ENCODE results near the gene SPAG16.

The SPAG16 gene

DNA sequence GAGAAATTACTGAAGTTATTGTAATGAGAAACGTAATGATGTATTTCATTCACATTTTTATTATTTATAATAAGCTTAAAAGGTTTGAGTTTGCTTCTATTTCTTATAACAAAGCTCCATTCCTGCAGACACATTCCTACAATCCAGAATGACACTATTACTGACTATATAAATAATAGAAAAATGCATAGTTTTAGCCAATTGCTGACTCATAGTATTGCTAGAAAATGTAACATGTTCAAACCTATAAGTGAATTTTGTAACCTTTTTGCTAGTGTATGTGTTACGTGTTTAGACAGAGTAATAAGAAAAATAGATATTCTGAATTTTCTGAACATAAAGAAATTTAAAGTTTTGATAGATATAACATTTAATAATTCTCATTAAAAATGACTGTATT lies 1117.3 kb downstream of the SPAG16 start:
- H3K4me3 ChIP-seq (ENCODE audit: low read depth, low read length): no peak overlapping the region
- no peak for DNase-seq (ENCODE audit: low read depth)
- TF ChIP-seq, protein P1, sequence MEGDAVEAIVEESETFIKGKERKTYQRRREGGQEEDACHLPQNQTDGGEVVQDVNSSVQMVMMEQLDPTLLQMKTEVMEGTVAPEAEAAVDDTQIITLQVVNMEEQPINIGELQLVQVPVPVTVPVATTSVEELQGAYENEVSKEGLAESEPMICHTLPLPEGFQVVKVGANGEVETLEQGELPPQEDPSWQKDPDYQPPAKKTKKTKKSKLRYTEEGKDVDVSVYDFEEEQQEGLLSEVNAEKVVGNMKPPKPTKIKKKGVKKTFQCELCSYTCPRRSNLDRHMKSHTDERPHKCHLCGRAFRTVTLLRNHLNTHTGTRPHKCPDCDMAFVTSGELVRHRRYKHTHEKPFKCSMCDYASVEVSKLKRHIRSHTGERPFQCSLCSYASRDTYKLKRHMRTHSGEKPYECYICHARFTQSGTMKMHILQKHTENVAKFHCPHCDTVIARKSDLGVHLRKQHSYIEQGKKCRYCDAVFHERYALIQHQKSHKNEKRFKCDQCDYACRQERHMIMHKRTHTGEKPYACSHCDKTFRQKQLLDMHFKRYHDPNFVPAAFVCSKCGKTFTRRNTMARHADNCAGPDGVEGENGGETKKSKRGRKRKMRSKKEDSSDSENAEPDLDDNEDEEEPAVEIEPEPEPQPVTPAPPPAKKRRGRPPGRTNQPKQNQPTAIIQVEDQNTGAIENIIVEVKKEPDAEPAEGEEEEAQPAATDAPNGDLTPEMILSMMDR (IDR thresholded peaks at IDR 0.05; ENCODE audit: low read depth, low read length, missing control alignments): no peak
- in situ Hi-C loops (cut with HindIII; ENCODE audit: low sequenced_read_pairs): no loop called here

DNA sequence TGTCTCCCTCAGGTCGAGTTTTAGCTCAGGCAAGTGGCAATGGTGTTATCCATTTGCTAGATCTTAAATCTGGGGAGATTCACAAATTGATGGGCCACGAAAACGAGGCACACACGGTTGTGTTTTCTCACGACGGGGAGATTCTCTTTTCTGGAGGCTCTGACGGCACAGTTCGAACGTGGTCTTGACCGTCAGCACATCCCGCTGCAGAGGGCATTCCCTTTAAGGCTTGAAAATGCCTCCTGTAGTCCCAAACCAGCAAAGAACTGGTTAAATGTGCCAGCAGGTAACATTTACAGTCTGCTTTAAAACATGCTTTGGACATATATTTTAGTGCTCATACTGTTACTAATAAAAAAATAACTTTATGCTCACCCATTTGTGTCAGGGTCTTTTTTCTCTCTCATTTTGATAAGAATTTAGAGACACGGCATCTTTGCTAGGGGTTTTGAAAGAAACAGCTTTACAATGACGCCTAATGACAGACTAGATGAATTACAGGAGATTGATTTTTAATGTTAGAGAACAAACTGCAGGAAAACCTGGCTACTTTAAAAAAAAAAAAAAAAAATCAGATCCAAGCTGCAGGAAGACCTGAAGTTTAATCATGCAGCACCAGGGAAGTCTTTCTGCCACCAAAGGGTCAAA lies 1126.0 kb downstream of the SPAG16 start:
- no peak overlapping the region for H3K4me3 ChIP-seq (ENCODE audit: low read depth, low read length)
- in situ Hi-C loops (cut with HindIII; ENCODE audit: low sequenced_read_pairs): no loop called here
- no peak for DNase-seq (ENCODE audit: low read depth)
- TF ChIP-seq, protein P1 (IDR thresholded peaks at IDR 0.05; ENCODE audit: low read depth, low read length, missing control alignments): no peak

DNA sequence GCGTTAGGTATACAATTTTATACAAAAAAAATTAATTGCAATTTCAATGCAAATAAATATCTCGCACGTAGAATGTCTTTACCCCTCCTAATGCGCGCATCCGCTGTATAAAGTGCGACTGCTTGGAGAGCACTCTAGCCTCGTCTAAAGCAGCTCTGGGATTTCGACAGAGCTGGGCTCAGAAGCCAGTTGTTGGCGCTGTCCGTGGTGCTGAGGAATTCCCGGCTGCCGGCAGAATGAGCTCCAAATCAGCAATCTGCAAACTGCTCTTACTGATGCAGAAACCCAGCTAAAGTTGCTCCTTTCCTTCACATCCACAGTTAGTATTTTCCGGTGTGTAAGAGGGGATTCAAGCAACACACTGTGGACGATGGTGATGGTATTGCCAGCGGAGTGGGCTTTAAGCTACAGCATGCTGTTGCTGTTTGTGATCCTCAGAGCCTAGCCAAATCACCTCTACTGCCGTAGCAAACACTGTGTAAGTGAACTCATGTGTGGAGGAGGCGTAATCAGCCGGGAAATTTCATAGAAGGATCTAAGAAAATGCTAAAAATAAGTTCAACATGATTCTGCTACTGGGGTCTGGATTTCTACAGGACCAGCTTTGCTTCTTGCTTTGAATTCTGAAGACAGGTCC lies 1126.8 kb downstream of the SPAG16 start, which contains the start of gene VWC2L:
Gene VWC2L, plus strand, starts transcription at position 137 of the 637 bp plus-strand sequence. CDS start 3,140 bp downstream, outside the sequence.
- DNase-seq (ENCODE audit: low read depth): peak; percentile 75
- TF ChIP-seq, protein P1 (IDR thresholded peaks at IDR 0.05; ENCODE audit: low read depth, low read length, missing control alignments): no peak
- in situ Hi-C loops (cut with HindIII; ENCODE audit: low sequenced_read_pairs): no loop called here
- H3K4me3 ChIP-seq (ENCODE audit: low read depth, low read length): no peak within 1 kb of the TSS

DNA sequence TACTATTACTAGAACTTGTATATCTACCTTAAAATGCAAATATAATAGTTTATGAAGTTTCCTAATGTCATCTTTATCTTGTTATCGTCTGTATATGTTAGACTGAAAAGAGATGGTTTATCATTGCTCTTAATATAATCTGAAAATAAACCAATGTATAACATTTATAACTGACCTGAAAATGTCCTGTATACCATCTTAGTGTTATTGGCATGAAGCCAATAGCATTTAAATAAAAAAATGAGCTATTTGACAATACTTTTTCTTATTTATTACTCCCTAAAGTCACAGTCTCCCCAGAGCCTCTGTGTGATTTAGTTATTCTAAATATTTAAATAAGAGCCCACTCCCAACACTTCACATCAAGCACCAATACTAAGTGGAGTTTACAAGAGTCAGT lies 1128.4 kb downstream of the SPAG16 start:
- in situ Hi-C loops (cut with HindIII; ENCODE audit: low sequenced_read_pairs): no loop called here
- TF ChIP-seq, protein P1 (IDR thresholded peaks at IDR 0.05; ENCODE audit: low read depth, low read length, missing control alignments): no peak
- H3K4me3 ChIP-seq (ENCODE audit: low read depth, low read length): no peak overlapping the region
- DNase-seq (ENCODE audit: low read depth): no peak

DNA sequence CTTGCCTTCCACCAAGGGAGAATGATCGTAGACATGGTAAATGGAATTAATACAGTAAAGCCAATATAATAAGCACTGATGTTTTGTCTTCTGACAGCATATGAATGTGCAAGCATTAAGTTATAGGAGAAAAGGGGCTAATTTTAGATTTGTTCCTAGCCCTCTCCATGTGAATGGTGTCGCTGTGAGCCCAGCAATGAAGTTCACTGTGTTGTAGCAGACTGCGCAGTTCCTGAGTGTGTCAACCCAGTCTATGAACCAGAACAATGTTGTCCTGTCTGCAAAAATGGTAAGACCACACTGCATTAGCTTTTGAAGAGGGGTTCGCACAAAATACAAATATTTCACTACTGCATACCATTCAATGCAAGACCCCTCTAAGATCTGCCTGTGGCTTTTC lies 1152.2 kb downstream of the SPAG16 start:
- no peak overlapping the region for H3K4me3 ChIP-seq (ENCODE audit: low read depth, low read length)
- TF ChIP-seq, protein P1 (IDR thresholded peaks at IDR 0.05; ENCODE audit: low read depth, low read length, missing control alignments): no peak
- in situ Hi-C loops (cut with HindIII; ENCODE audit: low sequenced_read_pairs): no loop called here
- DNase-seq (ENCODE audit: low read depth): no peak

DNA sequence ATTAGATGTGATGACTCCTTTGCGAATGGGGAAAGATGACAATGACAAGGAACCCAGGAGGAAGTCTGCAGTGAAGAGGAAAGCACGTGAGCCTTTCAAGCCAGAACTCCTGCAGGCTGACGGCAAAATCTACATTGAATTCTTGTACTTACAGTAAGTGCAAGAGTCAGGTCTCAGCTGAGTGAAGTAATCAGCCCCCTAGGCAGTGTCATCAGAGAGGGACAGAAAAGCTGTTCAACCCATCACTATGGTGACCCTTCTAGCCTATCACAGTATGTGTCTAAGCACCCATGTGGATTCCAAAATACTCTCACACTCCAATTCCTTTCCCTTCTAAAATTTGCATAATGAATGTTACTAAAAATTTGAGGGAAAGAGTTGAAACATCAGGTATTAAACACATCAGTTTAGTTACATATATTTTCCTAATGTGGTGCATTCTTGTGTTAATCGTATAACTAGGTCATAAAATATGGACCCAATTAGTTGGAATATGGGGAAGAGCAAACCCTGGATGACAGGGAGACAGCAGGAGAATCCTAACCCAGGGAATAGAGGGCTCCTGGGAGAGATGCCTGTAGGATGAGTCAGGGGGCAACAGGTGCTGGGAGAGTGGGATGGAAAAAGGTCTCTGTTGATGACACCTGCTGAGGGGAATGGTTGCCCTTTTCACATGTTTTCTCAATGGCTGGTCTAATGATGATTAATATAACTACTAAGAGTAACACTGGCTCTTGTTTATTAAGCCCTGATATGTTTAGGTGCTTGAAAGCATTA lies 1166.0 kb downstream of the SPAG16 start:
- no peak for DNase-seq (ENCODE audit: low read depth)
- H3K4me3 ChIP-seq (ENCODE audit: low read depth, low read length): no peak overlapping the region
- in situ Hi-C loops (cut with HindIII; ENCODE audit: low sequenced_read_pairs): no loop called here
- TF ChIP-seq, protein P1 (IDR thresholded peaks at IDR 0.05; ENCODE audit: low read depth, low read length, missing control alignments): no peak

All from astrocyte of the cerebellum (primary cell).